BE2C (cell line): Measurements from ENCODE around the gene RAB39A.
"Not testable (repeated sequence)": the region's sequence is repeated elsewhere in the genome, so short reads cannot be mapped to it uniquely, and the experiment has no call there.

Source experiments
- DNase-seq: peaks from one replicate; pipeline ENCODE4 v3.0.0-alpha.2; 2020
- H3K27me3 ChIP-seq: fragments of 250-450 bp; sonication (Bioruptor Pico); 2 replicates; pipeline ENCODE4 v1.5.1; 2020; ENCODE audit warnings: mild to moderate bottlenecking
- H3K36me3 ChIP-seq: fragments of 250-450 bp; sonication (Bioruptor Pico); 2 replicates; pipeline ENCODE4 v1.5.1; 2020; ENCODE audit warnings: mild to moderate bottlenecking
- H3K4me1 ChIP-seq: fragments of 250-450 bp; sonication (Bioruptor Pico); 2 replicates; pipeline ENCODE4 v1.5.1; 2020
- H3K4me3 ChIP-seq: 2 replicates; pipeline ENCODE4 v1.5.1; 2011; ENCODE audit warnings: low read depth, low read length
- H3K9me3 ChIP-seq: fragments of 250-450 bp; sonication (Bioruptor Pico); 2 replicates; pipeline ENCODE4 v1.5.1; 2020
- CTCF ChIP-seq: IDR thresholded peaks from 2 replicates; pipeline ENCODE4 v1.5.1; 2012; ENCODE audit warnings: mild to moderate bottlenecking, low read depth, low read length

Gene RAB39A

GRCh38 chr11:107915229-107915628 lies 13.0 kb upstream of the RAB39A start:
- no peak for TF ChIP-seq CTCF
- no peaks in the 10 kb centered on the region for H3K36me3 ChIP-seq

GRCh38 chr11:107916671-107917241 lies 11.5 kb upstream of the RAB39A start:
- DNase-seq = no peak
- Histone ChIP-seq H3K27me3 (no peaks in the 10 kb centered on the region), H3K4me1 (no peaks in the 10 kb centered on the region), H3K36me3 (no peaks in the 10 kb centered on the region), H3K9me3 (no peaks in the 10 kb centered on the region), H3K4me3 (no peak overlapping the region)
- no peak for TF ChIP-seq CTCF

More at GRCh38 chr11:107915229-107915628, 13.0 kb upstream of the RAB39A start:
- DNase-seq = no peak
- H3K9me3 ChIP-seq = no peaks in the 10 kb centered on the region
- no peak overlapping the region for H3K4me3 ChIP-seq
- no peaks in the 10 kb centered on the region for H3K4me1 ChIP-seq
- no peaks in the 10 kb centered on the region for H3K27me3 ChIP-seq

- H3K4me1 ChIP-seq = no peaks in the 10 kb centered on the region
- DNase-seq = no peak
- H3K36me3 ChIP-seq = no peaks in the 10 kb centered on the region
- no peak for TF ChIP-seq CTCF
- no peak overlapping the region for H3K4me3 ChIP-seq
- no peaks in the 10 kb centered on the region for H3K27me3 ChIP-seq
- no peaks in the 10 kb centered on the region for H3K9me3 ChIP-seq
These were observed 6.3 kb upstream of the RAB39A start for GRCh38 chr11:107921997-107922396.

GRCh38 chr11:107923519-107923918 lies 4.7 kb upstream of the RAB39A start:
- H3K4me1 ChIP-seq, H3K36me3 ChIP-seq, H3K4me3 ChIP-seq, H3K27me3 ChIP-seq, H3K9me3 ChIP-seq, DNase-seq: not testable (repeated sequence)

- no peaks in the 10 kb centered on the region for H3K4me1 ChIP-seq
- TF ChIP-seq CTCF = no peak
- no peak for DNase-seq
These were observed 3.9 kb upstream of the RAB39A start for GRCh38 chr11:107924306-107924705.

GRCh38 chr11:107927559-107927958 lies 689 bp upstream of the RAB39A start:
- no peaks in the 10 kb centered on the region for H3K27me3 ChIP-seq
- H3K4me3 ChIP-seq = peak overlapping the region; percentile 60
- no peaks in the 10 kb centered on the region; the same call in 1 of the 2 replicates for H3K36me3 ChIP-seq
- H3K4me1 ChIP-seq = no peaks in the 10 kb centered on the region; the same call in 1 of the 2 replicates
- no peak for DNase-seq
- no peaks in the 10 kb centered on the region for H3K9me3 ChIP-seq
- TF ChIP-seq CTCF = no peak

More at GRCh38 chr11:107924306-107924705, 3.9 kb upstream of the RAB39A start:
- no peaks in the 10 kb centered on the region for H3K9me3 ChIP-seq
- no peaks in the 10 kb centered on the region for H3K27me3 ChIP-seq
- no peak overlapping the region for H3K4me3 ChIP-seq
- no peaks in the 10 kb centered on the region for H3K36me3 ChIP-seq
